Endothelial cell of umbilical vein (primary cell): ENCODE measurements around the gene MYL11.

Experiments
- CTCF ChIP-seq, 2 donors: IDR thresholded peaks; 1 replicate in 1 of 2; 2 replicates in 1 of 2; pipeline ENCODE4 v1.5.1; 2011; ENCODE audit warnings: low read length in 2 of 2, mild to moderate bottlenecking in 2 of 2, moderate library complexity in 2 of 2, control low read depth in 1 of 2, inconsistent platforms in 1 of 2, low read depth in 1 of 2; ENCODE audit not compliant: insufficient read depth in 1 of 2; ENCODE audit errors: extremely low read depth in 1 of 2
- MYC ChIP-seq: IDR thresholded peaks from one replicate; pipeline ENCODE4 v1.6.1; 2011; ENCODE audit warnings: mild to moderate bottlenecking, low read depth, low read length
- POLR2A ChIP-seq: IDR thresholded peaks from 2 replicates; pipeline ENCODE4 v1.6.1; 2012; ENCODE audit warnings: low read depth, mild to moderate bottlenecking, control low read depth, low read length
- POLR2AphosphoS5 ChIP-seq: IDR thresholded peaks from 2 replicates; pipeline ENCODE4 v1.6.1; 2012; ENCODE audit warnings: low read depth, mild to moderate bottlenecking, control low read depth, low read length, moderate library complexity; ENCODE audit not compliant: insufficient read depth

- TF ChIP-seq CTCF (IDR thresholded peaks at IDR 0.05; ENCODE audit: extremely low read depth in 1 of 2, insufficient read depth in 1 of 2, low read depth in 1 of 2, low read length in 2 of 2): no peak
- peak; percentile 25 for TF ChIP-seq POLR2AphosphoS5
- no peak for TF ChIP-seq POLR2A
- TF ChIP-seq MYC: no peak
These were observed 6.3 kb upstream of the MYL11 start for GRCh38 chr16:30368122-30368791.
